AG04449 (cell line): ENCODE data around the gene CFAP92.

ENCODE experiments used
- CTCF ChIA-PET: fragments of 350-600 bp; formaldehyde crosslinking; extraction: SDS; loops from one replicate; lab custom pipeline; 2021; ENCODE audit warnings: antibody characterized with exemption; lab: Yijun Ruan, JAX
- POLR2A ChIA-PET: fragments of 400-600, 350-600 bp; formaldehyde crosslinking; extraction: SDS; loops from one replicate; lab custom pipeline; 2020; ENCODE audit warnings: antibody characterized with exemption, inconsistent platforms; lab: Yijun Ruan, JAX
- DNase-seq: peaks from one replicate; pipeline ENCODE4 v3.0.0-alpha.2; 2010; ENCODE audit warnings: low read depth, low spot score
- H3K4me3 ChIP-seq: 2 replicates; pipeline ENCODE4 v1.5.1; 2011; ENCODE audit warnings: low read depth, mild to moderate bottlenecking, control low read depth, low read length
- CTCF ChIP-seq: IDR thresholded peaks from one replicate; pipeline ENCODE4 v1.5.1; 2011; ENCODE audit warnings: mild to moderate bottlenecking, moderate library complexity, low read length, control low read depth, inconsistent platforms; ENCODE audit not compliant: insufficient read depth; ENCODE audit errors: missing control alignments

CFAP92 gene

GRCh38 chr3:128971421-128972100 is 22.3 kb downstream of the CFAP92 start:
- POLR2A ChIA-PET: no interaction called here
- CTCF ChIA-PET: interaction anchor here (0.9 to 8.7 kb wide), 49 partner anchors 13 to 472 kb away, joined by 3 to 196 read pairs (median 6); partner anchors contain the start of genes ACAD9, COPG1, HMCES and RAB43
- DNase-seq: no peak
- H3K4me3 ChIP-seq: no peak overlapping the region
- no peak for TF ChIP-seq CTCF

GRCh38 chr3:128970740-128971047 is 23.2 kb downstream of the CFAP92 start:
- DNase-seq: no peak
- ChIA-PET POLR2A (interaction anchor here (1.0 kb wide), 2 partner anchors 191 to 279 kb away, joined by 3 to 4 read pairs; partner anchors contain the start of gene COPG1), CTCF (interaction anchor here (0.6 to 8.7 kb wide), 100 partner anchors 12 to 654 kb away, joined by 3 to 196 read pairs (median 5); partner anchors contain the start of genes ACAD9, CFAP92, COPG1 and EFCAB12)
- H3K4me3 ChIP-seq: no peak overlapping the region
- no peak for TF ChIP-seq CTCF

GRCh38 chr3:128969993-128970739 is 23.7 kb downstream of the CFAP92 start:
- ChIA-PET POLR2A (interaction anchor here (0.8 to 1.0 kb wide), 3 partner anchors 192 to 346 kb away, joined by 3 to 4 read pairs (median 4); partner anchors contain the start of gene COPG1), CTCF (interaction anchor here (0.6 to 8.7 kb wide), 112 partner anchors 11 to 960 kb away, joined by 3 to 196 read pairs (median 4); partner anchors contain the start of genes ACAD9, CFAP92, COPG1 and EFCAB12)
- H3K4me3 ChIP-seq: no peak overlapping the region
- DNase-seq: no peak
- peak; percentile 80 for TF ChIP-seq CTCF

- ChIA-PET CTCF (interaction anchor here (0.7 to 8.7 kb wide), 4 partner anchors 12 to 279 kb away, joined by 3 to 196 read pairs (median 24); partner anchors contain the start of gene COPG1), POLR2A (no interaction called here)
- TF ChIP-seq CTCF: no peak
Measured at GRCh38 chr3:128967748-128968355, 26.0 kb downstream of the CFAP92 start.

GRCh38 chr3:128965818-128966217 is 28.1 kb downstream of the CFAP92 start:
- CTCF ChIA-PET: interaction anchor here (1.4 to 8.7 kb wide), 2 partner anchors 22 to 281 kb away, joined by 3 to 196 read pairs; partner anchors contain the start of gene COPG1
- DNase-seq: no peak
- no peak for TF ChIP-seq CTCF
- POLR2A ChIA-PET: no interaction called here
- no peak overlapping the region for H3K4me3 ChIP-seq

More at GRCh38 chr3:128967748-128968355, 26.0 kb downstream of the CFAP92 start:
- H3K4me3 ChIP-seq: no peak overlapping the region
- DNase-seq: no peak
